NT2/D1 (cell line): ENCODE results near the gene STX7.

Experiments
- YY1 ChIP-seq: IDR thresholded peaks from 2 replicates; pipeline ENCODE4 v1.6.1; 2011; ENCODE audit not compliant: insufficient read length, insufficient read depth
- ZNF274 ChIP-seq: IDR thresholded peaks from 2 replicates; pipeline ENCODE4 v1.6.1; 2011; ENCODE audit warnings: mild to moderate bottlenecking, low read depth, low read length

GRCh38 chr6:132443206-132443605 lies 69.7 kb downstream of the STX7 start:
- no peak for TF ChIP-seq ZNF274
- TF ChIP-seq YY1, result no peak
